ENCODE data around the gene TMCO4.
"Not testable (repeated sequence)": the region's sequence is repeated elsewhere in the genome, so short reads cannot be mapped to it uniquely, and the experiment has no call there.

Gene TMCO4

GRCh38 chr1:19651141-19651737 lies 148.5 kb downstream of the TMCO4 start:
- peak; percentile 65 for DNase-seq

GRCh38 chr1:19650416-19651140 lies 149.1 kb downstream of the TMCO4 start:
- no peak for DNase-seq

- no peak for DNase-seq
These were observed 151.0 kb downstream of the TMCO4 start for GRCh38 chr1:19648689-19649088.

GRCh38 chr1:19648239-19648638 lies 151.5 kb downstream of the TMCO4 start:
- DNase-seq: no peak

- DNase-seq: no peak
These were observed 152.1 kb downstream of the TMCO4 start for GRCh38 chr1:19647643-19648042.

GRCh38 chr1:19646377-19647319 lies 153.1 kb downstream of the TMCO4 start:
- DNase-seq: peak; percentile 50

GRCh38 chr1:19645411-19646251 lies 154.1 kb downstream of the TMCO4 start:
- DNase-seq: no peak

- peak; percentile 71 for DNase-seq
These were observed 154.9 kb downstream of the TMCO4 start for GRCh38 chr1:19644681-19645410.

GRCh38 chr1:19644395-19644680 lies 155.4 kb downstream of the TMCO4 start:
- no peak for DNase-seq

- peak; percentile 78 for DNase-seq
These were observed 155.9 kb downstream of the TMCO4 start, which contains the start of gene NBL1 for GRCh38 chr1:19643602-19644394. Gene NBL1, plus strand, starts transcription at chr1:19644311. Its CDS starts 10,720 bp downstream, at chr1:19655031.

- no peak for DNase-seq
These were observed 156.6 kb downstream of the TMCO4 start for GRCh38 chr1:19643121-19643520.

GRCh38 chr1:19640363-19641316 lies 159.1 kb downstream of the TMCO4 start:
- no peak for DNase-seq

- no peak for DNase-seq
These were observed 159.7 kb downstream of the TMCO4 start for GRCh38 chr1:19639999-19640362.

GRCh38 chr1:19639228-19639627 lies 160.5 kb downstream of the TMCO4 start:
- DNase-seq: not testable (repeated sequence)

- DNase-seq: no peak
These were observed 162.1 kb downstream of the TMCO4 start for GRCh38 chr1:19637606-19638005.

GRCh38 chr1:19636749-19637148 lies 163.0 kb downstream of the TMCO4 start:
- DNase-seq: not testable (repeated sequence)

GRCh38 chr1:19636065-19636464 lies 163.7 kb downstream of the TMCO4 start:
- no peak for DNase-seq

- DNase-seq: no peak
These were observed 164.1 kb downstream of the TMCO4 start for GRCh38 chr1:19635646-19636045.

- DNase-seq: not testable (repeated sequence)
These were observed 164.7 kb downstream of the TMCO4 start for GRCh38 chr1:19635064-19635463.

- DNase-seq: no peak
These were observed 166.6 kb downstream of the TMCO4 start for GRCh38 chr1:19633106-19633505.
